Measurements from ENCODE around the gene ANO7. TPM values are rescaled to one million over a fixed set of nuclear protein-coding genes. Genes with fewer than 3 reads are reported as not detected.

The ANO7 gene
- total RNA-seq, 2 donors from 2014 or later, result 2.8 to 7.1 TPM

DNA sequence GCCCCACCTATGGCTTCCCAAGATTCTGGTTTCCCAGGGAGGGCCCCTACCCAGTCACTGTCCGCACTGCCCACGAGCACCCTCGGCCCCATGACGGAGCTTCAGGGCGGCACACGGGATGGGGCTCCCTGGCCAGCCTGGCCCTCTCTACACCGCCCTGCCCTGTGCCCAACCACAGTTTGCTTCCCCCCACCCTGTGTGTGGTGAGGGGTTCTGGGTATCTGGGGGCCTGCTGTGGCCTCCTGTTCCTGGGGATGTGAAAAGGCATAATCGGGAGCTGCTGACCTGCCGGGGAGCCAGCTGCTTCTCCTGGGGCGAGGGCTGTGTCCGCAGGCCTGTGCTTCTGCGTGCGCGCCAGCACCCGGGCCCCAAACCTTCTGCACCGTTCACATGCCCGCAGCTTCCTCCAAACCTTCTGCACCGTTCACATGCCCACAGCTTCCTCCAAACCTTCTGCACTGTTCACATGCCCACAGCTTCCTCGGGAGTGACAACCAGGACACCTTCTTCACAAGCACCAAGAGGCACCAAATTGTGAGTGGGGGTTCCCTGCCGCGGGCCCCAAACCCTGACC lies 12.4 kb downstream of the ANO7 start:
- no peak overlapping the region for H3K4me3 Mint-ChIP-seq

DNA sequence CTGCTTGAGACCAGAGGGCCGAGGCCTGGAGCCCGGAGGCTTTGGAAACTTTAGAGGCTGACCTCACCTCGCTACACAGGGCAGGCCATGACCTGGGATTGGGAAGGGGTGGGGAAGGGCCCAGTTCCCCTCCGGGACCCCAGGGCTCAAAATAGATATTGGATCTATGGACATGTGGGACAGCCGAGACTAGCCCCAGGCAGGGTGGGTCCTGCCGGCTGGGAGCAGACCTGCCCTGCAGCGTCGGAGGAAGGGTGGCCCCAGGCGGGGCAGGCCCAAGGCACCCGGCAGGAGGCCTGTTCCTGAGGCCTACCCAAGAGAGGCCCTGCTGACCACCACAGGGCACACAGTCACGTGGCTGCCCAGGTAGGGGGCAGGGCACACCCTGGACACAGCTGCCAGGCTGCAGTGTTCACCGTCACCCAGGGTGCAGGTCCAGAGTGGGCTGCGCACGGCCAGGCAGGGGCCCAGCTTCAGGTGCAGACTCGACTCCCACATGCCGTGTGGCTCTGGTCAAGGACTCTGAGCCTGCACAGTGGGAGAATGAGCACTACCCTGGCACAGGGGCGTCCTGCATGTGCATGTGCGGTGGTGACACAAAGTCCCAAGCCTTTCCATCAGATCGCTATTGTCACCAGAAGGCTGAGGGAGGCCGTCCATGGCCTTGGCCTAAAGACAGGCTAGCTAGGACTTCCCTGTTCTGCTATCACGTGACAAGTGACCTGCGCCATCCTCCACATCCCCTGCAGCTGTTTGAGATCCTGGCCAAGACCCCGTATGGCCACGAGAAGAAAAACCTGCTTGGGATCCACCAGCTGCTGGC lies 13.2 kb downstream of the ANO7 start:
- DNase-seq (ENCODE audit: low spot score) (peak; percentile 34), ATAC-seq (peak in 1 of 2 donors; percentile 26)
- H3K36me3 Mint-ChIP-seq, result no peaks in the 10 kb centered on the region
- no peaks in the 10 kb centered on the region for H3K4me1 Mint-ChIP-seq (ENCODE audit: low read depth in 2 of 2)
- H3K4me3 Mint-ChIP-seq, result no peak overlapping the region
- no peak overlapping the region for H3K27ac Mint-ChIP-seq
- H3K27me3 Mint-ChIP-seq, result no peaks in the 10 kb centered on the region
- no peaks in the 10 kb centered on the region for H3K9me3 Mint-ChIP-seq

More for the DNA sequence above, 12.4 kb downstream of the ANO7 start:
- peak; percentile 58 for DNase-seq (ENCODE audit: low spot score)
- H3K9me3 Mint-ChIP-seq, result no peaks in the 10 kb centered on the region
- no peaks in the 10 kb centered on the region for H3K27me3 Mint-ChIP-seq
- H3K4me1 Mint-ChIP-seq (ENCODE audit: low read depth in 2 of 2), result no peaks in the 10 kb centered on the region
- no peaks in the 10 kb centered on the region for H3K36me3 Mint-ChIP-seq
- ATAC-seq, result no peak
- H3K27ac Mint-ChIP-seq, result no peak overlapping the region

DNA sequence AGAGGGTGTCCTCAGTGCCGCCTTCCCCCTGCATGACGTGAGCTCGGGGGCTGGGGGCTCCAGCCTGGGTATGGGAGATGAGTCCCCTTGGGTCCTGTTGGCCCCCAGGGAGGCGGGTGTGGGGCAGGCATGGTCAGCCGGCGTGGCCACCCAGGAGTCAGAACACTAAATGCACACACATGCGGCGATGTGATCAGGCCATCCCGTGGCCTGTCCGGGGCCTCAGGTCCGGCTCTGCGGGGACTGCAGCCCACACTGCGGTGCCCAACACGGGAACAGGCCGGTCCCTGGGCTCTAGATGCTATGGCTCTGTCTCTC lies 13.8 kb downstream of the ANO7 start:
- H3K27ac Mint-ChIP-seq, result no peak overlapping the region

DNA sequence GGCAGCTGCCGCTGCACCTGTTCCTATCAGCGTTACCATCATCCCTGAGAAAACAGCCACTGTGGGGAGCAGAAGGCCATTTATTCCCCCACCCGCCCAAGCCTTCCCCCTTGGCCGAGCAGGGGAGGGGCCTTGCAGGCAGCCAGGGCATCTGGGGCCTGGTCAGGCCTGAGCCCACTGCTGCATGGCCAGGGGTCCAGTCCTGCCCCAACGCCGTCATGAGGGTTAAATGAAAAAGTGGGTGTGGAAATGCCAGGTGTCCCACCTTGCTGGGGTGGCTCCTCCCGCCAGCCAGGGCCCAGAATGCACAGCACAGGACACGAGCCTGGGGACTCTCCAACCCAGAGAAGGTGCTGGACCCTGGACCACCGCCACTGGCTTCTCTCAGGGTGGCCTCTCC lies 14.2 kb downstream of the ANO7 start:
- Mint-ChIP-seq H3K36me3 (no peaks in the 10 kb centered on the region), H3K9me3 (no peaks in the 10 kb centered on the region), H3K27me3 (no peaks in the 10 kb centered on the region), H3K4me1 (ENCODE audit: low read depth in 2 of 2) (no peaks in the 10 kb centered on the region), H3K27ac (no peak overlapping the region), H3K4me3 (no peak overlapping the region)
- DNase-seq (ENCODE audit: low spot score) (peak; percentile 60), ATAC-seq (no peak)

More for the DNA sequence above, 13.8 kb downstream of the ANO7 start:
- ATAC-seq (no peak), DNase-seq (ENCODE audit: low spot score) (no peak)
- no peaks in the 10 kb centered on the region for H3K36me3 Mint-ChIP-seq
- H3K4me3 Mint-ChIP-seq, result no peak overlapping the region
- no peaks in the 10 kb centered on the region for H3K27me3 Mint-ChIP-seq
- no peaks in the 10 kb centered on the region for H3K9me3 Mint-ChIP-seq
- H3K4me1 Mint-ChIP-seq (ENCODE audit: low read depth in 2 of 2), result no peaks in the 10 kb centered on the region

- Mint-ChIP-seq H3K4me3 (no peak overlapping the region), H3K27me3 (no peaks in the 10 kb centered on the region), H3K27ac (no peak overlapping the region), H3K9me3 (no peaks in the 10 kb centered on the region), H3K36me3 (no peaks in the 10 kb centered on the region), H3K4me1 (ENCODE audit: low read depth in 2 of 2) (no peaks in the 10 kb centered on the region)
- ATAC-seq (no peak), DNase-seq (ENCODE audit: low spot score) (peak; percentile 45)
Observed at GRCh38 chr2:241203218-241204009, 14.9 kb downstream of the ANO7 start.

DNA sequence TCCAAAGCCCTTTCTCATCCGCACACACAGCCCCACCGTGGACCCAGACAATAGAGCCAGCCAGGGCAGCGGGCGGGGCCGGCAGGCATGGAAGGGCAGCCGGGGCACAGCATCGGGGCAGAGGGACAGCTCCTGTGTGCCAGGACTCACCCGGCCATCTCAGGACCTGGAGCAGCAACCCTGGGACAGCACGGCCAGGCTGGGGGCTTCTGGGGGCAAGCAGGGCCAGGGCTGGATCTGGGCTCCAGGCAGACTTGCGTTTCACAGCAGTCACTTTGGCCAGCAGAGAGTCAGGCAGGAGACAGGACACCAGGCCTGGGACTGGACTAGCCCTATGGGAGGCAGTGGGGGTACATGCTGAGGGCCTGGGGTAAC lies 15.5 kb downstream of the ANO7 start:
- no peak overlapping the region for H3K4me3 Mint-ChIP-seq
- DNase-seq (ENCODE audit: low spot score) (peak; percentile 54), ATAC-seq (no peak)
- H3K4me1 Mint-ChIP-seq (ENCODE audit: low read depth in 2 of 2), result no peaks in the 10 kb centered on the region
- no peaks in the 10 kb centered on the region for H3K9me3 Mint-ChIP-seq
- no peaks in the 10 kb centered on the region for H3K27me3 Mint-ChIP-seq
- H3K36me3 Mint-ChIP-seq, result no peaks in the 10 kb centered on the region
- H3K27ac Mint-ChIP-seq, result no peak overlapping the region

DNA sequence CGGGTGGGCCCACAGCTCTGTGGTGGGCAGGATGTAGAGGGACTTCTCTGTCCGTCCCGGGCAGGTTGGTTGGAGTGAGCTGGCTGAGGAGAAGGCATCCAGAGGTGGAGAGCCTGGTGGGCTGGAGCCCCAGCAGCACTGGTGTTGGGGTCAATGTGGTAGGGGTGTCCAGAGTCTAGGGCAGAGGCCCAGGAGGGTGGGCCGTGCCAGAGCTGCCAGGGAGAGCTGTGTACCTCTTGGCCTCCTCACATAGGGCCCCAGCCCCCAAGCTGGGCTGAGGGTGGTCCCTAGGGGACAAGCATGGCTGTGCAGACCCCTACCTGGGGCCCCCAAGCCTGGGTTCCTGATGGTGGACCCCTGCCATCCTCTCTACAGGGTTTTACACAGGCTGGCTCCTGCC lies 16.0 kb downstream of the ANO7 start:
- Mint-ChIP-seq H3K9me3 (no peaks in the 10 kb centered on the region), H3K4me3 (no peak overlapping the region), H3K4me1 (ENCODE audit: low read depth in 2 of 2) (no peaks in the 10 kb centered on the region), H3K27me3 (no peaks in the 10 kb centered on the region), H3K36me3 (no peaks in the 10 kb centered on the region), H3K27ac (no peak overlapping the region)
- ATAC-seq (no peak), DNase-seq (ENCODE audit: low spot score) (peak; percentile 48)

DNA sequence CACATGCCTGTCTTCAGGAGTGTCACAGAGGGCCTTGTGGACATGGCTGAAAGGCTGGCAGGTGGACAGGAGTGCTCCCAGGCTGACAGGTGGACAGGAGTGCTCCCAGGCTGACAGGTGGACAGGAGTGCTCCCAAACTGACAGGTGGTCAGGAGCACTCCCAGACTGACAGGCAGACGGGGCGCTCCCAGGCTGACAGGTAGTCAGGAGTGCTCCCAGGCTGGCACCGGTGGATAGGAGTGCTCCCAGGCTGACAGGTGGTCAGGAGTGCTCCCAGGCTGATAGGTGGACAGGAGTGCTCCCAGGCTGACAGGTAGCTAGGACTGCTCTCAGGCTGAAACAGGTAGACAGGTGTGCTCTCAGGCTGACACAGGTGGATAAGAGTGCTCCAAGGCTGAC lies 16.6 kb downstream of the ANO7 start:
- ATAC-seq, result no peak

GRCh38 chr2:241207151-241207550 lies 18.7 kb downstream of the ANO7 start:
- no peak overlapping the region for H3K4me3 Mint-ChIP-seq
- H3K27me3 Mint-ChIP-seq, result no peaks in the 10 kb centered on the region
- no peak for ATAC-seq
- DNase-seq (ENCODE audit: low spot score), result no peak
- no peaks in the 10 kb centered on the region for H3K4me1 Mint-ChIP-seq (ENCODE audit: low read depth in 2 of 2)
- H3K9me3 Mint-ChIP-seq, result no peaks in the 10 kb centered on the region
- H3K27ac Mint-ChIP-seq, result no peak overlapping the region
- no peaks in the 10 kb centered on the region for H3K36me3 Mint-ChIP-seq

More for the DNA sequence above, 16.6 kb downstream of the ANO7 start:
- Mint-ChIP-seq H3K4me3 (no peak overlapping the region), H3K9me3 (no peaks in the 10 kb centered on the region), H3K27ac (no peak overlapping the region), H3K4me1 (ENCODE audit: low read depth in 2 of 2) (no peaks in the 10 kb centered on the region), H3K36me3 (no peaks in the 10 kb centered on the region), H3K27me3 (no peaks in the 10 kb centered on the region)
- DNase-seq (ENCODE audit: low spot score), result peak; percentile 58

DNA sequence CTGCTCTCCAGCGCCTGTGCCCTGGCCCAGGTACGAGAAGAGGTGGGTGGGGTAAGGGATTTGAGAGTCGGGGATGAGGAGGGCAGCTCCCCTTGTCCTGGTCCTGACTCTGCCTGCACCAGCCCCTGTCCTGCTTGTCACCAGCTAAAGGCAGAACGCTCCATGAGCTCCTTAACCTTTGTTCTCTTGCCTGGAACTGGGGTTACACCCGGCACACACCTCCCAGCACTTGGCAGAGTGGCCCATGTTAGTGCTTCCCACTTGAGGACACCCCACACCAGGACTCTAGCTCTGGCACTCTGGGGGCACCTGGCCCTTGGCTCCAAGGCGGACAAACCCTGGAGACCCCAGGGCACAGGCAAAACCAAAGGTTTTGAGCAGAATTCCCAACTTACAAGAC lies 19.2 kb downstream of the ANO7 start:
- no peaks in the 10 kb centered on the region for H3K4me1 Mint-ChIP-seq (ENCODE audit: low read depth in 2 of 2)

GRCh38 chr2:241208058-241208457 lies 19.6 kb downstream of the ANO7 start:
- DNase-seq (ENCODE audit: low spot score), result no peak
- Mint-ChIP-seq H3K27ac (no peak overlapping the region), H3K27me3 (no peaks in the 10 kb centered on the region)

More for the DNA sequence above, 19.2 kb downstream of the ANO7 start:
- DNase-seq (ENCODE audit: low spot score), result peak; percentile 45
- Mint-ChIP-seq H3K27me3 (no peaks in the 10 kb centered on the region), H3K27ac (no peak overlapping the region), H3K36me3 (no peaks in the 10 kb centered on the region), H3K4me3 (no peak overlapping the region), H3K9me3 (no peaks in the 10 kb centered on the region)
- ATAC-seq, result no peak

GRCh38 chr2:241209271-241209670 lies 20.8 kb downstream of the ANO7 start:
- H3K9me3 Mint-ChIP-seq, result no peaks in the 10 kb centered on the region
- H3K36me3 Mint-ChIP-seq, result no peaks in the 10 kb centered on the region
- ATAC-seq, result no peak
- no peak overlapping the region for H3K27ac Mint-ChIP-seq
- no peaks in the 10 kb centered on the region for H3K27me3 Mint-ChIP-seq
- DNase-seq (ENCODE audit: low spot score), result peak; percentile 47
- no peaks in the 10 kb centered on the region for H3K4me1 Mint-ChIP-seq (ENCODE audit: low read depth in 2 of 2)
- H3K4me3 Mint-ChIP-seq, result no peak overlapping the region

More at GRCh38 chr2:241208058-241208457, 19.6 kb downstream of the ANO7 start:
- Mint-ChIP-seq H3K4me3 (no peak overlapping the region), H3K4me1 (ENCODE audit: low read depth in 2 of 2) (no peaks in the 10 kb centered on the region), H3K36me3 (no peaks in the 10 kb centered on the region), H3K9me3 (no peaks in the 10 kb centered on the region)
- no peak for ATAC-seq

DNA sequence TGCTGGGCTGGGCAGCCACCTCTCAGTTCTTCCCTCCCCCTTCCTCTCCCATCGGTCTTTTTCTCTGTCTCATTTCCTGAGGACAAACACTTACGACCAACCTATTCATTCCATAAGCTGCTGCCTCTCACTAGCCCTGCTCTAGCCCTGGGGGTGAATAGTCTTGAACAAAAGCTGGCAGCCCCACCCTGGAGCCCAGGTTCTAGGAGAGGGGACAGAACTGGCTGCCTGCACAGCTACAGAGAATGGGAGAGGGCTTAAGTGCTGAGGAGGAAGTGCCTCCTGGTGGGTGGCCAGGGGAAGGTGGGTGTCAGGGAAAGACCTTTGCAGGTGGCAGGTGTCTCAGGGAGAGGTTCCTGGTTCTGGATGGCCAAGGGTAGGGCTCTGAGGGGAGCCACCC lies 22.8 kb downstream of the ANO7 start:
- Mint-ChIP-seq H3K27ac (peak overlapping the region in 1 of 2 donors; percentile 67), H3K9me3 (no peaks in the 10 kb centered on the region), H3K4me1 (ENCODE audit: low read depth in 2 of 2) (no peaks in the 10 kb centered on the region), H3K36me3 (no peaks in the 10 kb centered on the region), H3K27me3 (no peaks in the 10 kb centered on the region), H3K4me3 (no peak overlapping the region)
- peak; percentile 56 for DNase-seq (ENCODE audit: low spot score)
- ATAC-seq, result no peak

DNA sequence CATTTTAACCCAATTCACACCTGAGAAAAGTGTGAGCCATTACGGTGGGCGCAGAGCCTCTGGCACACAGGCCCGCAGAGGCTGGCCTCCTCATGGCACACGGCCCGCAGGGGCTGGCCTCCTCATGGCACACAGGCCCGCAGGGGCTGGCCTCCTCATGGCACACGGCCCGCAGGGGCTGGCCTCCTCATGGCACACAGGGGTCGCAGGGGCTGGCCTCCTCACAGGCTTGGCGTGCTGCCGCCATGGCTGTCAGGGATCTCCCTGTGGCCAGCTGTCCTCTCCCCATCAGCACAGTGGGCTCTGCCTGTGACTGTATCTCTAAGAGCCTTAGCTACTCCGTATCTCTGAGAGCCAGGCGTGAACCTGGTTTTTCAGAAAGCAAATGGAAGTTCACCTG lies 24.6 kb downstream of the ANO7 start:
- Mint-ChIP-seq H3K27me3 (no peaks in the 10 kb centered on the region), H3K27ac (no peak overlapping the region)

More for the DNA sequence above, 24.6 kb downstream of the ANO7 start:
- no peak overlapping the region for H3K4me3 Mint-ChIP-seq
- H3K9me3 Mint-ChIP-seq, result no peaks in the 10 kb centered on the region
- H3K36me3 Mint-ChIP-seq, result no peaks in the 10 kb centered on the region
- DNase-seq (ENCODE audit: low spot score), result peak; percentile 6
- ATAC-seq, result no peak
- no peaks in the 10 kb centered on the region for H3K4me1 Mint-ChIP-seq (ENCODE audit: low read depth in 2 of 2)

Measured in natural killer cell treated with Interleukin-12 subunit alpha and Interleukin-12 subunit beta and Interleukin-15 and Interleukin-18, amount 100 ng/mL, for 72 hours (primary cell).